PC-3 (cell line): ENCODE measurements around the gene UROC1.

ENCODE experiments used
- CTCF ChIP-seq: fragments of 300-600 bp; sonication (generic); conservative IDR thresholded peaks from 2 replicates; pipeline ENCODE4 v1.5.1; 2017; ENCODE audit warnings: antibody characterized with exemption, low read depth, mild to moderate bottlenecking, low read length
- EZH2 ChIP-seq: fragments of 300-600 bp; sonication (generic); IDR thresholded peaks from one replicate; pipeline ENCODE4 v1.6.1; 2017; ENCODE audit warnings: antibody characterized with exemption, mild to moderate bottlenecking, low read length; ENCODE audit not compliant: unreplicated experiment

GRCh38 chr3:126498461-126498860 lies 19.1 kb downstream of the UROC1 start:
- no peak for TF ChIP-seq EZH2
- no peak for TF ChIP-seq CTCF
